T-helper 9 cell (primary cell): Measurements from ENCODE around the gene MYCBP2.
"Not testable (repeated sequence)": the region's sequence is repeated elsewhere in the genome, so short reads cannot be mapped to it uniquely, and the experiment has no call there.

ENCODE experiments used
- DNase-seq: peaks from one replicate; pipeline ENCODE4 v3.0.0-alpha.2; 2020

Gene MYCBP2

GRCh38 chr13:77198995-77199394 is 127.9 kb downstream of the MYCBP2 start:
- DNase-seq: not testable (repeated sequence)

DNA sequence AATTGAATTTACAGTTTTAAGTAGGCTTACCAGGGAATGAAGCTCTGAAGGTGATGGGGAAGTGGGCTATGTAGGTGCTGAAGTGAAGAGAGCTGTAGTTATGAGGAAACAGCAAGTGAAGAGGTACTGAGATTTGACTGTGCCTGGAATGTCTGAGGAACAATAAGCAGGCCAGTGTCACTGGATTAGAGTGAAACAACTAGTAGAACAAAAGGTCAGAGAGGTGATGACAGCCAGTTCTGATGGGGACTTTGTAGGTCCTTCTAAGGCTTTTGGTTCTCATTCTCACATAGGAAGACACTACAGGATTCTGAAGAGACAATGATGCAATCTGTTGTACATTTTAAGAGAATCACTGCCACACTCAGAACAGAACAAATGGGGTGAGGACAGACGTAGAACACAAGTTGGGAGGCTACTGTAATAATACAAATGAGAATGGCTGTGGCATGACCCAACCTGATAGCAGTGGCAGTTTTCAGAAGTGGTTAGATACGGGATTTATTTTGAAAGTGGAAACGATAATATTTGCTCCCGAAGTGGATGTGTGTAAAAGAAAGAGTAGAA is 130.8 kb downstream of the MYCBP2 start:
- no peak for DNase-seq

GRCh38 chr13:77190349-77190958 is 136.4 kb downstream of the MYCBP2 start:
- DNase-seq: no peak

DNA sequence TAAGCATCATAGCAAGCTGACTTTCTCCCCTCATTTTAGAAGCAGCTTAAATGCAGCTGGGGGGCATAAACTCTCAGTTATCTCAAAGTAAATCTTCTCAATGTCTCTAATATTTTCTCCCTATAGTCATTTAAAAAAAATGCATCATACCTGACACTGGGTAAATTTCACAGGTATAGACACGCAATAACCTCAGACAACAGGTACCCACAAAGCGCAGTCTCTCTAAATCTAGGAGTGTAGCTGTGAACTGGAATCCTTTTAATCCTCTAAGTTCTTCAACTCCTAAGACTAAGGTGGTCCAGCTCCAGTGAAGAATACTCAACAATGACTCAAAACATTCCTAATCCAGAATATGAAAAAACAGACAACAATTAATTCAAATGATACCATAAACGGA is 141.2 kb downstream of the MYCBP2 start:
- no peak for DNase-seq

DNA sequence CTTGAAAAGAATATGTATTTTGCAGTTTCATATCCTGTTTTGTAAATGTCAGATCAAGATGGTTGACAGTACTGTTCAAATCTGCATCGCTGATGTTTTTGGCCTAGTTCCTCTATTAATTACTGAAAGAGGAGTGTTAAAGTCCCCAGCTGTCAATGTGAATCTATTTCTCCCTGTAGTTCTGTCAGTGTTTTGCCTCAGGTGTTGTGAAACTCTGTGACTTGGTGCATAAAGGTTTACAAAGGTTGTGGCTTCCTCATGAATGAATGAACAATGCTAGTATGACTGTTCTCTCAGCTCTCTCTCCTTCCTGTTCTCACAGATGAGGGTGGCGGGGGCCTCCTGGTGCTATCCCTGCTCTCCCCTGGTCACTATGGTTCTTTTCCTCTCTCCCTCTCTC is 142.4 kb downstream of the MYCBP2 start:
- no peak for DNase-seq

DNA sequence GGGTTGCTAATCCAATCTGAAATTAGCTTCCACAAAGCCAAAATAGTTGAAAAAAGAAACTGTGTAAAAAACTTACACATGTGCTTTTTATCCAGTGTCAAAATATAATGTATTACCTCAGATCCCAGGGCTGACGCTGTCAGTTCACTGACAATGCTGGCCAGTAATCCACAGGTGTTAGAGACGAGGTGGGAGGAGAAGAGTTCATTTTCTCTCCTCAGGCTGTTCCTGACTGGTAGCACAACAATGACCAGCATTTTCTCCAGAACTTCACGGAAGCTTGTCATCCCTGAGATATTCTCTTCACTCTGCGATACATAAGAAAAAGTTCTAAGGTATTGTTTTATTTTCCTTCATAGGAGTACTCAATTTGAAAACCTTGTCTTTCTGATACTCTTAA is 146.9 kb downstream of the MYCBP2 start:
- DNase-seq: no peak

DNA sequence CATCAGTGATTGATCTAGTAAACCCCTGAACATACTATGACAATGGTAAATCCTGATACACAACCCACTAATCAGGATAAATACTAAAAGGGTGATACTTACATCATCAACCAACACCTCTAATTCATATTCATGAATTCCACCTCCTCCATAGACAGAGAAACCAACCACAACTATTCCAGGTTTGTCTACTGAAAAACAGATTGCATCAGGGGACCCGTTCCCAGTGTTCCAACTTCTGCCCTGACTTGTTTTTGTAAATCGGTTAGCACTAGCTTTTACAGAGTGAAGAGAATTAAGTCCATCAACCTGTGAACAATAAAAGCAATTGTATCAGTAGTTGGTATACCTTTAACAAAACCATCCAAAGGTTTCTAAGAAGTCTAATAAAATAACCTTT is 149.2 kb downstream of the MYCBP2 start:
- no peak for DNase-seq

- DNase-seq: no peak
Observed at GRCh38 chr13:77176350-77176749, 150.5 kb downstream of the MYCBP2 start.

GRCh38 chr13:77172650-77173049 is 154.2 kb downstream of the MYCBP2 start:
- DNase-seq: no peak

GRCh38 chr13:77171451-77171850 is 155.4 kb downstream of the MYCBP2 start:
- DNase-seq: no peak

DNA sequence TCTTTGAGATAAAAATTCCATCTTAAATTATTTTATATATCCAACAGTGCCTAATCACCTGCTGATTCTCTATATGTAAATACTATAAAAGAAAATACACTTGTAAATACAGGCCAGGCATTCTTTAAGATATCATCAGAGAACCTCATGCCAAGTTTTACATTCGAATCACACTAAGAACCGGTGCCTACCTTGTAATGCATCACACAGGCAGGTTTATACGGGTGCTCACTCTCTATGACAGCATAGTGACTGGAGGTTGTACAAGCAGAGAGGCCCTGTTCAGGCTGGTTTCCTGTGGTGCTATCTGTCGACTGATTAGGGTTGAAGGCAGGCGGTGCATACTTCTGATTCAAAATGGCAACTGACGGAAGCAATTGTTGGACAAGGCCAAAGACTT is 158.7 kb downstream of the MYCBP2 start:
- no peak for DNase-seq

DNA sequence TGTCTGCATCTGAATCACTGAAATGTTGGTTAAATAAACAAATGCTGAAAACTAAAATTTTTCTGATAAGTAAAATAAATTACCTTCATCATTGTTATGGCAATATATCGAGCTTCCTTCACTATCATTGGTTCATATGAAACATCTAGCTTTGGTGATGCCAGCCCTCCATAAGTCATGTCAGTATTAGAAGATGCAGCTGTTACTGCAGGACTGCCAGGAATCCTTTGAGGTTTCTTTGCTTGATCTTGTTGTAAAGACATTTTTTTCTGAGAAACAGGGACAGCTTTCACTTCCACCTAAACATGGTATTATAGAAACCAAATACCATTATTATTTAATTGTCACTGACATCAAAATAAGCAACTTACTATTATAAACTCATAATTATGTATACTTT is 176.2 kb downstream of the MYCBP2 start:
- no peak for DNase-seq

- no peak for DNase-seq
Observed at GRCh38 chr13:77143431-77143830, 183.5 kb downstream of the MYCBP2 start.

- no peak for DNase-seq
Observed at GRCh38 chr13:77139306-77139705, 187.6 kb downstream of the MYCBP2 start.

- no peak for DNase-seq
Observed at GRCh38 chr13:77138813-77139212, 188.1 kb downstream of the MYCBP2 start.

- DNase-seq: no peak
Observed at GRCh38 chr13:77136902-77137420, 189.9 kb downstream of the MYCBP2 start.

GRCh38 chr13:77124423-77124822 is 202.5 kb downstream of the MYCBP2 start:
- DNase-seq: no peak

DNA sequence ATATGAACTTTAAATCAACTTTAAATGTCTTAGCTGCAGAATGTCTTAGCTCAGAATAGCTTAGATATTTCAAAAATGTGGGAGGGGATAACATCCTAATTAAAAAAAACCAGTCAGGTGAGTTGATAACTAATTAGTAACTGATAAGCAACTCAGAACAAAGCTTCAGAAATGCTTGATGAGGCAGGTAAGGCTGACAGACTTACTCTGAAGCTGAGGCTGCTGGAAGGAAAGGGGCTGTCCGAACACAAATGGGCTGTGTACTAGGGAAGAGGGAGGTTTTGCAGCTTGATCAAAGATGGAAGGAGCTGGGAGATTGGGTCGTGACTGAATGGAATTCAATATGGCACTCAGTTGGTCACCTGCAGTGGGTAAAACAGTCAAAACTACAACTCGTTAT is 208.8 kb downstream of the MYCBP2 start:
- no peak for DNase-seq

DNA sequence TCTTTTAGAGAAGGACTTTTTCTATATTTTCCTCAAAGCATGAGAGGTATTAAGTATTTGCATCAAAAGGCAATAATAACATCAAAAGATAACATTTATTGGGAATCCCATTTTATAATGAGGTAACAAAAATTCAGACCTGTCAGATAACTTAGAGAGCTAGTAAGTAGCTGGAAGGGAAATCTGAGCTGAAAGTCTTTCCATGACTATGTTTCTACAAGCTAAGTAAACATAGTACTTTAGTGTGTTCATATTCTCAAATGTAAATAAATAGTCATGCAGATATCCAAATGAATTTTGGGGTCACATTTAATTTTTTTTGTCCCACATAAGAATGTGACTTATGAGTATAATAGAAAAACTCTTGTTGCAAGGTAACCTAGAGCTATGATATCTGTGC is 212.6 kb downstream of the MYCBP2 start:
- DNase-seq: no peak

DNA sequence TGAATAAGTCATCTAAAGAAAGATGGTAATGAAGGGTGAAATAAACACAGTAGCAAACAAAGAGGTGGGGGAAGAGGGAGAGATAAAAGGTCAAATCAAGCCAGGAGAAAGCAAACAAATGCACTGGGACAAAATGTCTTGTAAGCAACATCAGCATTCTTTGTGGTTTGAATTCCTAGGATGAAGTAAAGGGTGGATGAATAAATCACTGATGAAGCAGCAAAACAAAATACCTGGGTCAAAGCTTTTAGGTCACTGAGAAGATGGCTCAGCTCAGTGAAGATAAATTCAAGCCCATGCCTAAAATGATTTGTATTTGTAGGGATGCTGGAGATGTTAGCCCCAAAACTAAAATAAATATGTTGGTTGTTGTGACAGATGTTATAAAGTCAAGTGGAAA is 213.4 kb downstream of the MYCBP2 start:
- DNase-seq: no peak

DNA sequence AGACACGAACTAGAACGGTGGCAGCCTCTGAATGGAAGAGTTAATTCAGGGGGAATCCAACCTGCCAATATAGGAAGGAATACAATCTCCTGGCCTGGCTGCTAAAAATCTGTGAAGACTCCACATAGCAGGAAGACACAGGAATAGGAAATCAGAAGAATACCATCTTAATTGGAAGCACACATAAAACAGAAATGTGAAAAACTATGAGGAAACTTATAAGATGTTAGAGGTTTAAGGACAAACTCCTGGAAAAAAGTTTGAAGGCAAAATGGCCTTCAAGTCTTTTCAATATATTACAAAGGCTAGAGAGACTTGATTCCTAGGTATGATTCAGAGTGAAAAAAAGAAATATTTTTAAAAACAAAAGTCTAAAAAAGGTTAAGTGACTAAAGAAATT is 221.8 kb downstream of the MYCBP2 start:
- no peak for DNase-seq

GRCh38 chr13:77099415-77099814 is 227.5 kb downstream of the MYCBP2 start:
- no peak for DNase-seq

DNA sequence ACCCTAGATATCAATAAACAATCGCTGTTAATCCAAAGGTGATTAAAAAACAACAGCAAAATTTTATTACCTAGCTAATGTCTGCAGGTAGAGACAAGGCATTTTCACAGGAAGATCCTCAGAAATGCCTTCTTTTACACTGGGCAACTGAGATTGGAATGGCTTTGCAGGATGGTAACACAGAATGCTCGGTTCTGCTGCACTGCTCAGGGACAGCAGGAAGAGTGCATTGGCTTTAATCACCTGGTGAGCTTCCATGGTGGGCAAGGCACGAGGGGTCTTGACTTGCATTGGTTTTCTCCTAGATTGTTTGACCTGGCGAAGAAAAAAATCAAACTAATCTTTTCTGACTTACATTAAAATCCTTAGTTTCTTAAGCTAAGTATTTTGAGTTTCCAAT is 231.6 kb downstream of the MYCBP2 start:
- DNase-seq: no peak

DNA sequence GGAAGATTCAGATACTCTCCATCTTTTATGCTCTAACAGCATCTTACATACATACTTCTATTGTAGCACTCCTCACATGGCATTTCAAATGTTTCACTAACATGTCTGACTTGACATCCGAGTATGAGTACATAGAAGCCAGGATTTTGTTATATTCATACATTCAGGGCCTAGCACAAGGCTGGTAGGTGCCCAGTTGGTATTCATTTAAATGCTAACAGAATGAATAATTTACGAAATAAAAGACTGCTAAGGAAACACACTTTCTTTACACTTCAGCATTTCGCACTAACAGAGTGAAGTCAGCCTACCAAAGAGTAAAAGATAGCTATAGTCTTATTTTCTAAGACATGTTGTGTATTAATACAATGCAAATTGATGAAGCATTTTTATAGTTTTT is 232.1 kb downstream of the MYCBP2 start:
- no peak for DNase-seq

DNA sequence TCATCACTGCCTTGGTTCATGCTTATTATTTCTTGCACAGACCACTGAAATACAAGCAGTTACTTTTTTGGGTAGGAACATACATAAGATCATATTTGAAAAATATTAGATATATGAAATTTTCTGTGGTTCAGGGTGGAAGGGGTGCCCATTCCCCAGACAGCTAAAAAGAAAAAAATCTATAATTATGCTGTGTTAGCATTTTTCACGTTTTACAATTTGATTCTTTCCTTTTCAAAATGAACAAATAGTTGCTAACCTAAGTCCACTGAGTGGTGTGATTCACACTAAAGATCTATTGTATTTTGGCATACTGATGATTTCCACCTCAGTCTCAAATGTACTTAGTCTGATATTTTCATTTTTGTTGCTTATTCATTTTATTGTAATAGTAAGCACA is 233.2 kb downstream of the MYCBP2 start:
- no peak for DNase-seq
